Common myeloid progenitor, CD34-positive (primary cell): ENCODE data around the gene TRAPPC1.
"Not testable (repeated sequence)": the region's sequence is repeated elsewhere in the genome, so short reads cannot be mapped to it uniquely, and the experiment has no call there.

ENCODE experiments used
- CTCF ChIA-PET: fragments of 350-600 bp; sonication (Branson Sonifier 250); formaldehyde crosslinking; loops from one replicate; lab custom pipeline; 2021; ENCODE audit warnings: antibody characterized with exemption; lab: Charles Lee
- POLR2A ChIA-PET: fragments of 350-600 bp; sonication (Branson Sonifier 250); formaldehyde crosslinking; loops from one replicate; lab custom pipeline; 2021; ENCODE audit warnings: antibody characterized with exemption; lab: Charles Lee
- DNase-seq, 3 donors: peaks; one replicate each; pipeline versions ENCODE4 v3.0.0 to v3.0.0-alpha.2; 2013
- H3K27ac ChIP-seq, 2 experiments: 1 replicate in 1 of 2; 2 replicates in 1 of 2; pipeline ENCODE4 v1.7.0; 2013; ENCODE audit warnings: inconsistent platforms in 2 of 2, low read length in 2 of 2, mild to moderate bottlenecking in 2 of 2, low read depth in 1 of 2, moderate library complexity in 1 of 2; ENCODE audit not compliant: severe bottlenecking in 2 of 2, insufficient read depth in 1 of 2, poor library complexity in 1 of 2
- H3K27me3 ChIP-seq, 5 experiments: replicated peaks in 2 of 5; 1 replicate in 3 of 5; 2 replicates in 2 of 5; pipeline versions ENCODE4 v1.6.1 to v1.7.0; 2013; ENCODE audit warnings: low read length in 4 of 5, mild to moderate bottlenecking in 2 of 5, moderate library complexity in 2 of 5, inconsistent platforms in 1 of 5; ENCODE audit not compliant: insufficient read depth in 5 of 5, control insufficient read depth in 4 of 5
- H3K36me3 ChIP-seq, 4 experiments: 1 replicate in 2 of 4; 2 replicates in 2 of 4; pipeline versions ENCODE4 v1.6.1 to v1.7.0; 2013; ENCODE audit warnings: low read length in 3 of 4, control low read depth in 1 of 4, mild to moderate bottlenecking in 1 of 4; ENCODE audit not compliant: control insufficient read depth in 4 of 4, insufficient read depth in 4 of 4
- H3K4me1 ChIP-seq, 4 experiments: 1 replicate in 3 of 4; 2 replicates in 1 of 4; pipeline versions ENCODE4 v1.6.1 to v1.7.1; 2013; ENCODE audit warnings: low read length in 3 of 4, mild to moderate bottlenecking in 3 of 4, control low read depth in 1 of 4, inconsistent platforms in 1 of 4, moderate library complexity in 1 of 4; ENCODE audit not compliant: control insufficient read depth in 4 of 4, insufficient read depth in 4 of 4; ENCODE audit errors: control extremely low read depth in 1 of 4
- H3K4me3 ChIP-seq, 7 experiments: 1 replicate in 4 of 7; 2 replicates in 3 of 7; pipeline versions ENCODE4 v1.5.1 to v1.7.0; 2013; ENCODE audit warnings: mild to moderate bottlenecking in 7 of 7, low read length in 6 of 7, moderate library complexity in 6 of 7, inconsistent platforms in 2 of 7, low read depth in 2 of 7, control low read depth in 1 of 7; ENCODE audit not compliant: insufficient read depth in 4 of 7, control insufficient read depth in 1 of 7; ENCODE audit errors: extremely low read depth in 1 of 7
- H3K9me3 ChIP-seq, 5 experiments: 1 replicate in 4 of 5; 2 replicates in 1 of 5; pipeline versions ENCODE4 v1.6.1 to v1.7.1; 2013; ENCODE audit warnings: low read length in 4 of 5, mild to moderate bottlenecking in 2 of 5, inconsistent platforms in 1 of 5, low read depth in 1 of 5, moderate library complexity in 1 of 5; ENCODE audit not compliant: control insufficient read depth in 4 of 5, insufficient read depth in 2 of 5; ENCODE audit errors: control extremely low read depth in 1 of 5
- WGBS: methylation state at CpG from one replicate; pipeline ENCODE4 v1.1.5; 2013; ENCODE audit not compliant: insufficient coverage; 5-methylcytosine and 5-hydroxymethylcytosine counted together

TRAPPC1 gene

DNA sequence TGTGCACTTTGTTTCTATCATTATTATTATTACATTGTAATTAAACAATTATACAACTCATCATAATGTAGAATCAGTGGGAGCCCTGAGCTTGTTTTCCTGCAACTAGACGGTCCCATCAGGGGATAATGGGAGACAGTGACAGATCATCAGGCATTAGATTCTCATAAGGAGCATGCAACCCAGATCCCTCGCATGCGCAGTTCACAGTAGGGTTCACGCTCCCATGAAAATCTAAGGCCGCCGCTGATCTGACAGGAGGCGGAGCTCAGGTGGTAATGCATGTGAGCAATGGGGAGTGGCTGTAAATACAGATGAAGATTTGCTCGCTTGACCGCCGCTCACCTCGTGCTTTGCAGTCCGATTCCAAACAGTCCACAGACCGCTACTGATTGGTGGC lies 21.5 kb upstream of the TRAPPC1 start:
- H3K9me3 ChIP-seq, H3K27ac ChIP-seq, DNase-seq, H3K4me3 ChIP-seq, H3K27me3 ChIP-seq, POLR2A ChIA-PET, H3K4me1 ChIP-seq: not testable (repeated sequence)
- 99% methylated on average over 13 of the region's 13 CpGs for WGBS
- H3K36me3 ChIP-seq = peaks cover 0 to 21% (median 8%) of the 10 kb centered on the region in 4 experiments
- CTCF ChIA-PET = interaction anchor here (1.0 to 1.9 kb wide), 3 partner anchors 8 to 23 kb away, joined by 4 to 7 read pairs (median 5); no protein-coding TSS in a partner anchor

DNA sequence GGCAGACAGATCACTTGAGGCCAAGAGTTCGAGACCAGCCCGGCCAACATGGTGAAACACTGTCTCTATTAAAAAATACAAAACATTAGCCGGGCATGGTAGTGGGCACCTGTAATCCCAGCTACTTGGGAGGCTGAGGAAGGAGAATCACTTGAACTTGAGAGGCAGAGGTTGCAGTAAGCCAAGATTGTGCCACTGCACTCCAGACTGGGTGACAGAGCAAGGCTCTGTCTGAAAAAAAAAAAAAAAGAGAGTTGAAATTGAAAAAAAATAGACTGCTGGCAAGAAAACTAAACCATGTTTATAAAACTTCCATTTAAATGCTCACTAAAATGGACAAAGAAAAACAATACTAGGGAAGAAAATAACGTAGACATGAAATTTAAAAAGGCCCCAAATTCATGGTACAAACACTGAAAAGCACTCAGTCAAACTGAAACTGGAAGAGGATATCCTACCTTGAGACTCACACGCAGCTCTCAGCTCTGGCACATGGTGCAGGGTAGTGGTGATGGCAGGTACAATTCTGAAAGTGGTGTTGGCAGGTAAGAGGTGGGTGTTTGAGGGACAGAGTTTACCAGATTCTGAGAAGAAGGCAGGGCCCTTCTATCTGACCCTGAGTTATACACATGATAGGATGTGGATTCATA lies 19.5 kb upstream of the TRAPPC1 start:
- Histone ChIP-seq H3K27ac (no peak overlapping the region), H3K9me3 (no peaks in the 10 kb centered on the region), H3K4me1 (no peaks in the 10 kb centered on the region), H3K4me3 (no peak overlapping the region), H3K27me3 (no peaks in the 10 kb centered on the region), H3K36me3 (peaks cover 0 to 38% (median 21%) of the 10 kb centered on the region in 4 experiments)
- DNase-seq = no peak
- ChIA-PET CTCF (no interaction called here), POLR2A (no interaction called here)
- WGBS = 91% methylated on average over 4 of the region's 5 CpGs

DNA sequence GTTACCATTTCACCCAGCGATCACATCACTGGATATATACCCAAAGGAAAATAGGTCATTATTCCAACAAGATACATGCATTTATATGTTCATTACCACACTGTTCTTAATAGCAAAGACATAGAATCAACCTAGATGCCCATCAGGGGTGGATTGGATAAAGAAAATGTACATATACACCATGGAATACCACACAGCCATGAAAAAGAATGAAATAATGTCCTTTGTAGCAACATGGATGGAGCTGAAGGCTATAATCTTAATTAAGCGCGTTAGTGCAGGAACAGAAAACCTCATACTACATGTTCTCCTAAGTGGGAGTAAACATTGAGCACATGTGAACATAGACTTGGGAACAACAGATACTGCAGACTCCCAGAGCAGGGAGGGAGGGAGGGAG lies 18.8 kb upstream of the TRAPPC1 start:
- POLR2A ChIA-PET = no interaction called here
- 61% methylated on average over 3 of the region's 3 CpGs for WGBS

DNA sequence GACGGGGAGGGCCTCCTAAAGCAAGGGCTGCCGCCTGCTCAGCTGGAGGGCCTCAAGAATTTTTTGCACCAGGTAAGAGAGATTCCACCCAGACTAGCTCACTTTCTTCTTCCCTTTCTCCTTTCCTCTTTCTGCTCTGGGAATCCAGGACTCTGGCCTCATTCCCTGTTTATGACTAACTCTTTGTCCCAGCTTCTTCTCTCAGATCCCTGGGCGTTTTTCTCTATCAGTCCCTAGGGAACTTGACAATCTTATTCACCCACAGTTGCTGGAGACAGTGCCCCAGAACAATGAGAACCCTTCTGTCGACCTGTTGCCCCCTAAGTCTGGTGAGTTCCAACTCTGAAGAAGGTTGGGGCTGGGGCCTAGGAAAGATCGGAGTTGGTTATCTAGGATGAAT lies 15.9 kb upstream of the TRAPPC1 start:
- no peak for DNase-seq
- WGBS = 97% methylated on average over 5 of the region's 5 CpGs
- no peaks in the 10 kb centered on the region for H3K27me3 ChIP-seq
- no peak overlapping the region for H3K27ac ChIP-seq
- no peaks in the 10 kb centered on the region for H3K4me1 ChIP-seq
- H3K36me3 ChIP-seq = peaks cover 8 to 72% (median 52%) of the 10 kb centered on the region in 4 experiments
- H3K9me3 ChIP-seq = no peaks in the 10 kb centered on the region
- ChIA-PET POLR2A (interaction anchor here (1.2 kb wide), 1 partner anchor 14 kb away, joined by 4 read pairs; no protein-coding TSS in a partner anchor), CTCF (interaction anchor here (0.9 to 2.0 kb wide), 4 partner anchors 15 to 204 kb away, joined by 3 to 9 read pairs (median 3); partner anchors contain the start of gene CNTROB)
- no peak overlapping the region for H3K4me3 ChIP-seq

More for the DNA sequence above, 18.8 kb upstream of the TRAPPC1 start:
- Histone ChIP-seq H3K27me3 (no peaks in the 10 kb centered on the region), H3K4me3 (no peak overlapping the region), H3K27ac (no peak overlapping the region), H3K36me3 (peaks cover 0 to 45% (median 28%) of the 10 kb centered on the region in 4 experiments), H3K4me1 (no peaks in the 10 kb centered on the region), H3K9me3 (no peaks in the 10 kb centered on the region)
- DNase-seq = no peak
- CTCF ChIA-PET = no interaction called here

DNA sequence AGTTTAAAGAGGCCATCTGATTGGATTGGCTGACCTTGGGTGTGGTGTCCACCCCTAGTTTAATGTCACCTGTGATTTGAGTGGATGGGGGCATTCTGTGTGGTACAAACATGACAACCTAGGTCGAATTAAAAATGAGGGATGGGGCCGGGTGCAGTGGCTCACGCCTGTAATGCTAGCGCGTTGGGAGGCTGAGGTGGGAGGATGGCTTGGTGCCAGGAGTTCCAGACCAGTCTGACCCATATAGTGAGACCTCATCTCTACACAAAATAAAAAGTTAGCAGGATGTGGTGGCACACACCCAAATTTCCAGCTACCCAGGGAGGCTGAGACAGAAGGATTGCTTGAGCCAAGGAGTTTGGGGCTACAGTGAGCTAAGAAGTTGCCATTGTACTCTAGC lies 14.7 kb upstream of the TRAPPC1 start:
- Histone ChIP-seq H3K4me1 (no peaks in the 10 kb centered on the region), H3K27me3 (no peaks in the 10 kb centered on the region), H3K27ac (no peak overlapping the region), H3K4me3 (no peak overlapping the region), H3K9me3 (no peaks in the 10 kb centered on the region), H3K36me3 (peaks cover 8 to 79% (median 53%) of the 10 kb centered on the region in 4 experiments)
- 65% methylated on average over 4 of the region's 5 CpGs for WGBS
- CTCF ChIA-PET = interaction anchor here (1.4 to 2.5 kb wide), 2 partner anchors 16 to 43 kb away, joined by 3 to 9 read pairs; no protein-coding TSS in a partner anchor
- DNase-seq = no peak
- POLR2A ChIA-PET = interaction anchor here (1.2 kb wide), 1 partner anchor 13 kb away, joined by 4 read pairs; no protein-coding TSS in a partner anchor

DNA sequence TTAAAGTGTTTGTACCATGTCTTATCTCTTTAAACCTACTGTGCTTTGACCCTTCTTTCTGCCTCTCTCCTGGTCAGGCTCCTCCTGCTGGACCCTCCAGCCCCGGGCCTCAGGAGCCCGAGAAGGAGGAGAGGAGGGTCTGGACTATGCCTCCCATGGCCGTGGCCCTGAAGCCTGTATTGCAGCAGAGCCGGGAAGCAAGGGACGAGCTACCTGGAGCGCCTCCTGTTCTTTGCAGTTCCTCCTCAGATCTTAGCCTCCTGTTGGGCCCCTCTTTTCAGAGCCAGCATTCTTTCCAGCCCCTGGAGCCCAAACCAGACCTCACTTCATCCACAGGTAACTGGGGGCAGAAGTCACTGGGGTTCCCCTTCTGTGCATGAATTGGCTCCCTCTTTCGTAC lies 13.9 kb upstream of the TRAPPC1 start:
- WGBS = 100% methylated on average over 5 of the region's 7 CpGs
- CTCF ChIA-PET = interaction anchor here (1.0 to 2.6 kb wide), 3 partner anchors 11 to 44 kb away, joined by 3 to 21 read pairs (median 9); no protein-coding TSS in a partner anchor
- no peak overlapping the region for H3K27ac ChIP-seq
- DNase-seq = no peak
- no peaks in the 10 kb centered on the region for H3K27me3 ChIP-seq
- POLR2A ChIA-PET = no interaction called here
- no peaks in the 10 kb centered on the region for H3K9me3 ChIP-seq
- H3K36me3 ChIP-seq = peaks cover 8 to 86% (median 60%) of the 10 kb centered on the region in 4 experiments
- no peaks in the 10 kb centered on the region for H3K4me1 ChIP-seq
- no peak overlapping the region for H3K4me3 ChIP-seq

DNA sequence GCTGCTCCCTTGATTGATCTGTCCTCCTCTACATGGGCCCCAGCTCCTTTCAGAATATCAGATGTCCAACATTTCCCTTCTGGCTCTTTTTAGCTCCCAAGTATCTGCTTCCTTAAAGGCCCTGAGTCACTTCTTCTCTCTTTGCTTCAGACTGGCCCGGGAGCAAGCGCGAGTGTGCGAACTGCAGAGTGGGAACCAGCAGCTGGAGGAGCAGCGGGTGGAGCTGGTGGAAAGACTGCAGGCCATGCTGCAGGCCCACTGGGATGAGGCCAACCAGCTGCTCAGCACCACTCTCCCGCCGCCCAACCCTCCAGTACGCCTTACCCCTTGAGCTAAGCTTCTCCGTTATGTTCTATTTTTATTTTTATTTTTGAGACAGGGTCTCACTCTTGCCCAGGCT lies 12.6 kb upstream of the TRAPPC1 start:
- CTCF ChIA-PET = interaction anchor here (0.9 to 2.6 kb wide), 10 partner anchors 9 to 97 kb away, joined by 3 to 21 read pairs (median 6); partner anchors contain the start of gene RNF227

More for the DNA sequence above, 12.6 kb upstream of the TRAPPC1 start:
- DNase-seq = no peak
- POLR2A ChIA-PET = interaction anchor here (1.4 kb wide), 1 partner anchor 12 kb away, joined by 6 read pairs; the partner anchor contains the start of genes CNTROB and TRAPPC1
- Histone ChIP-seq H3K27ac (no peak overlapping the region), H3K9me3 (no peaks in the 10 kb centered on the region), H3K27me3 (no peaks in the 10 kb centered on the region), H3K36me3 (peaks cover 10 to 90% (median 72%) of the 10 kb centered on the region in 4 experiments), H3K4me1 (no peaks in the 10 kb centered on the region), H3K4me3 (no peak overlapping the region)
- 98% methylated on average over 7 of the region's 9 CpGs for WGBS
